ENCODE data around the gene LRBA.

GRCh38 chr4:150385606-150386005, 629.5 kb downstream of the LRBA start:
- no peak for TF ChIP-seq CTCF (IDR thresholded peaks at IDR 0.05; ENCODE audit: borderline replicate concordance, extremely low read depth, low read length, poor library complexity, severe bottlenecking)
- TF ChIP-seq EZH2 (IDR thresholded peaks at IDR 0.05; ENCODE audit: borderline replicate concordance, low read depth, low read length, severe bottlenecking), result no peak
